H1 (cell line): Measurements from ENCODE around the gene PHLDB3. TPM values are rescaled to one million over a fixed set of nuclear protein-coding genes. Genes with fewer than 3 reads are reported as not detected.

Source experiments
- CTCF ChIA-PET: fragments of 300-600 bp; sonication (Branson Sonifier 250); formaldehyde crosslinking; loops from one replicate; lab custom pipeline; 2021; ENCODE audit not compliant: partially characterized antibody; lab: Charles Lee
- POLR2A ChIA-PET: fragments of 300-600 bp; sonication (Branson Sonifier 250); formaldehyde crosslinking; loops from one replicate; lab custom pipeline; 2021; ENCODE audit warnings: inconsistent platforms; ENCODE audit not compliant: partially characterized antibody; lab: Charles Lee
- DNase-seq, 2 experiments: peaks; one replicate each; pipeline versions ENCODE4 v3.0.0 to v3.0.0-alpha.2; 2010 to 2022; ENCODE audit warnings: low spot score in 2 of 2, low read depth in 1 of 2, mixed read lengths in 1 of 2
- FAIRE-seq: peaks from 2 replicates; lab custom pipeline; 2011; peaks lifted over from hg19 to GRCh38; lab: Jason Lieb, UNC
- H2AFZ ChIP-seq: 2 replicates; pipeline ENCODE4 v1.8.1; 2012; ENCODE audit warnings: low read length, inconsistent platforms
- H2AK5ac ChIP-seq: 2 replicates; pipeline ENCODE4 v1.6.1; 2013; ENCODE audit warnings: low read depth, low read length
- H2BK120ac ChIP-seq: replicated peaks from 2 replicates; pipeline ENCODE3; 2013; ENCODE audit warnings: low read depth, low read length, inconsistent platforms
- H2BK12ac ChIP-seq: 2 replicates; pipeline ENCODE4 v1.6.1; 2013; ENCODE audit warnings: low read depth, low read length
- H2BK15ac ChIP-seq: 2 replicates; pipeline ENCODE4 v1.6.1; 2013; ENCODE audit warnings: low read length
- H2BK20ac ChIP-seq: 2 replicates; pipeline ENCODE4 v1.6.1; 2013; ENCODE audit warnings: low read length
- H2BK5ac ChIP-seq: 2 replicates; pipeline ENCODE4 v1.6.1; 2013; ENCODE audit warnings: low read depth, low read length
- H3K14ac ChIP-seq: 2 replicates; pipeline ENCODE4 v1.6.1; 2013; ENCODE audit warnings: inconsistent platforms; ENCODE audit not compliant: insufficient read length
- H3K18ac ChIP-seq: 2 replicates; pipeline ENCODE4 v1.6.1; 2013; ENCODE audit warnings: low read length; ENCODE audit errors: extremely low read depth
- H3K23ac ChIP-seq: 2 replicates; pipeline ENCODE4 v1.6.1; 2013; ENCODE audit warnings: inconsistent platforms; ENCODE audit not compliant: insufficient read length
- H3K23me2 ChIP-seq: 2 replicates; pipeline ENCODE4 v1.6.1; 2013; ENCODE audit warnings: low read depth, low read length
- H3K27ac ChIP-seq: 2 replicates; pipeline ENCODE4 v1.6.1; 2011; ENCODE audit warnings: low read depth, low read length, inconsistent platforms
- H3K27me3 ChIP-seq, 4 experiments: replicated peaks in 1 of 4; 1 replicate in 1 of 4; 2 replicates in 3 of 4; pipeline versions ENCODE4 v1.6.1 to v1.8.1; 2011 to 2013; ENCODE audit warnings: low read length in 3 of 4, mild to moderate bottlenecking in 3 of 4, inconsistent platforms in 2 of 4, mixed read lengths in 2 of 4, moderate library complexity in 1 of 4; ENCODE audit not compliant: control insufficient read depth in 3 of 4, insufficient read depth in 3 of 4; ENCODE audit errors: extremely low read depth in 1 of 4
- H3K36me3 ChIP-seq, 4 experiments: 2 replicates each; pipeline versions ENCODE4 v1.6.1 to v1.8.1; 2011 to 2013; ENCODE audit warnings: mild to moderate bottlenecking in 4 of 4, low read length in 3 of 4, moderate library complexity in 2 of 4, control low read depth in 1 of 4, inconsistent platforms in 1 of 4; ENCODE audit not compliant: insufficient read depth in 4 of 4, control insufficient read depth in 2 of 4
- H3K4ac ChIP-seq: replicated peaks from 2 replicates; pipeline ENCODE3; 2013; ENCODE audit warnings: low read length, low read depth, mixed read lengths, inconsistent platforms; ENCODE audit not compliant: insufficient read length
- H3K4me1 ChIP-seq, 4 experiments: replicated peaks in 1 of 4; 1 replicate in 1 of 4; 2 replicates in 3 of 4; pipeline versions ENCODE4 v1.6.1 to v1.8.1; 2011 to 2013; ENCODE audit warnings: low read length in 3 of 4, inconsistent platforms in 2 of 4, mixed read lengths in 1 of 4; ENCODE audit not compliant: insufficient read depth in 4 of 4, control insufficient read depth in 3 of 4
- H3K4me2 ChIP-seq, 2 experiments: 2 replicates each; pipeline versions ENCODE4 v1.6.1 to v1.8.1; 2011 to 2013; ENCODE audit warnings: low read depth in 2 of 2, low read length in 2 of 2, control low read depth in 1 of 2, inconsistent platforms in 1 of 2, mild to moderate bottlenecking in 1 of 2; ENCODE audit not compliant: insufficient read depth in 1 of 2
- H3K4me3 ChIP-seq, 4 experiments: fragments of 200-600, 300-600 bp in 1 of 4; sonication (generic), shearing (Covaris generic), sonication (Bioruptor Twin) in 1 of 4; 2 replicates each; pipeline versions ENCODE4 v1.5.1 to v1.8.1; 2011 to 2016; ENCODE audit warnings: low read length in 4 of 4, low read depth in 3 of 4, control low read depth in 2 of 4, inconsistent platforms in 2 of 4, mild to moderate bottlenecking in 2 of 4, mixed read lengths in 1 of 4, moderate library complexity in 1 of 4; ENCODE audit not compliant: insufficient read depth in 2 of 4; ENCODE audit errors: extremely low read depth in 1 of 4
- H3K56ac ChIP-seq: replicated peaks from 2 replicates; pipeline ENCODE3; 2013; ENCODE audit warnings: low read depth, mild to moderate bottlenecking, mixed read lengths, low read length, inconsistent platforms; ENCODE audit not compliant: insufficient read length
- H3K79me1 ChIP-seq: 2 replicates; pipeline ENCODE4 v1.6.1; 2013; ENCODE audit warnings: low read depth, low read length, control low read depth
- H3K79me2 ChIP-seq, 2 experiments: 2 replicates each; pipeline versions ENCODE4 v1.6.1 to v1.8.1; 2012 to 2013; ENCODE audit warnings: low read length in 2 of 2, mild to moderate bottlenecking in 2 of 2, inconsistent platforms in 1 of 2; ENCODE audit not compliant: insufficient read depth in 2 of 2, control insufficient read depth in 1 of 2
- H3K9ac ChIP-seq, 4 experiments: replicated peaks in 1 of 4; 1 replicate in 1 of 4; 2 replicates in 3 of 4; pipeline versions ENCODE4 v1.6.1 to v1.8.1; 2011 to 2013; ENCODE audit warnings: low read depth in 3 of 4, low read length in 3 of 4, control low read depth in 2 of 4, mild to moderate bottlenecking in 2 of 4, moderate library complexity in 2 of 4, inconsistent platforms in 1 of 4; ENCODE audit errors: extremely low read depth in 1 of 4
- H3K9me3 ChIP-seq, 2 experiments: 2 replicates each; pipeline versions ENCODE4 v1.6.1 to v1.8.1; 2012 to 2013; ENCODE audit warnings: mild to moderate bottlenecking in 2 of 2, moderate library complexity in 2 of 2, control low read depth in 1 of 2, inconsistent platforms in 1 of 2, low read depth in 1 of 2, low read length in 1 of 2, mixed read lengths in 1 of 2; ENCODE audit not compliant: insufficient read depth in 2 of 2
- H4K20me1 ChIP-seq, 2 experiments: replicated peaks in 1 of 2; 2 replicates each; pipeline versions ENCODE3 to v1.8.1; 2011 to 2013; ENCODE audit warnings: inconsistent platforms in 2 of 2, low read length in 2 of 2, mild to moderate bottlenecking in 1 of 2; ENCODE audit not compliant: insufficient read depth in 2 of 2, control insufficient read depth in 1 of 2
- H4K5ac ChIP-seq: 2 replicates; pipeline ENCODE4 v1.6.1; 2013; ENCODE audit warnings: low read length, low read depth, mixed read lengths, inconsistent platforms; ENCODE audit not compliant: insufficient read length
- H4K8ac ChIP-seq: 2 replicates; pipeline ENCODE4 v1.8.0; 2013; ENCODE audit warnings: mild to moderate bottlenecking, moderate library complexity, low read length, inconsistent platforms; ENCODE audit not compliant: insufficient read depth; ENCODE audit errors: extremely low read depth
- H4K91ac ChIP-seq: replicated peaks from 2 replicates; pipeline ENCODE3; 2013; ENCODE audit warnings: low read length, mixed read lengths, inconsistent platforms; ENCODE audit not compliant: insufficient read length
- ASH2L ChIP-seq: fragments of 200-600, 300-600 bp; sonication (generic); IDR thresholded peaks from one replicate; pipeline ENCODE4 v1.7.1; 2017; ENCODE audit warnings: low read length
- CHD1 ChIP-seq: IDR thresholded peaks from 2 replicates; pipeline ENCODE4 v1.6.1; 2012; ENCODE audit warnings: low read depth, low read length, improper control_type of control experiment
- HDAC6 ChIP-seq: IDR thresholded peaks from one replicate; pipeline ENCODE4 v1.7.1; 2012; ENCODE audit warnings: low read depth, mild to moderate bottlenecking, inconsistent platforms, low read length, moderate library complexity
- MAFK ChIP-seq: IDR thresholded peaks from 2 replicates; pipeline ENCODE4 v1.6.1; 2012; ENCODE audit warnings: low read depth, mild to moderate bottlenecking, improper control_type of control experiment, low read length
- NANOG ChIP-seq: IDR thresholded peaks from 2 replicates; pipeline ENCODE4 v1.6.1; 2011; ENCODE audit warnings: low read length, low read depth, mild to moderate bottlenecking, inconsistent platforms; ENCODE audit not compliant: insufficient read depth, poor library complexity, severe bottlenecking
- PHF8 ChIP-seq: fragments of 200-600 bp; sonication (generic); conservative IDR thresholded peaks from 2 replicates; pipeline ENCODE4 v1.7.1; 2012; ENCODE audit warnings: low read depth, mild to moderate bottlenecking, inconsistent platforms, low read length, moderate library complexity
- POLR2AphosphoS5 ChIP-seq: IDR thresholded peaks from 2 replicates; pipeline ENCODE4 v1.6.1; 2011; ENCODE audit warnings: low read depth, low read length
- RAD21 ChIP-seq, 2 experiments: IDR thresholded peaks in 1 of 2; conservative IDR thresholded peaks in 1 of 2; 2 replicates each; pipeline ENCODE4 v1.6.1; 2011; ENCODE audit warnings: low read depth in 2 of 2, low read length in 2 of 2, improper control_type of control experiment in 1 of 2, inconsistent platforms in 1 of 2, mild to moderate bottlenecking in 1 of 2, moderate library complexity in 1 of 2
- SIX5 ChIP-seq: IDR thresholded peaks from 2 replicates; pipeline ENCODE4 v1.6.1; 2011; ENCODE audit warnings: mild to moderate bottlenecking, low read depth, low read length
- SP4 ChIP-seq: IDR thresholded peaks from 2 replicates; pipeline ENCODE4 v1.6.1; 2012; ENCODE audit warnings: low read length, inconsistent platforms
- SRF ChIP-seq: IDR thresholded peaks from 2 replicates; pipeline ENCODE4 v1.6.1; 2011; ENCODE audit warnings: mild to moderate bottlenecking, low read depth, low read length, moderate library complexity
- WGBS, 2 experiments: shearing (Covaris generic) in 1 of 2; methylation state at CpG; one replicate each; pipeline versions ENCODE4 v1.1.6 to v1.1.7; 2013 to 2015; ENCODE audit warnings: low lambda C conversion rate in 2 of 2, mixed read lengths in 2 of 2, inconsistent platforms in 1 of 2, low coverage in 1 of 2, missing lambda C conversion rate in 1 of 2; ENCODE audit not compliant: insufficient replicate concordance in 2 of 2, insufficient coverage in 1 of 2, insufficient read length in 1 of 2; ENCODE audit errors: extremely low coverage in 1 of 2, missing lambda C conversion rate in 1 of 2; 5-methylcytosine and 5-hydroxymethylcytosine counted together
- polyA plus RNA-seq, 7 experiments: library from polyadenylated mRNA; depleted of rRNA in 3 of 7; stranded (reverse) in 5 of 7; unstranded in 2 of 7; fragments of >200 nt in 5 of 7; fragments of 200-250 nt in 2 of 7; gene quantifications; 1 replicate in 5 of 7; 2 replicates in 1 of 7; 4 replicates in 1 of 7; pipeline versions ENCODE4 v1.2.1 to v1.2.3, GENCODE V29; 2011 to 2013; ENCODE audit warnings: missing spikeins in 2 of 7, mixed read lengths in 2 of 7
- total RNA-seq: library from RNA; stranded (reverse); fragmentation: NEBNext Ultra II Directional; extraction: Animal tissue kit (Norgen Biotek cat#: 25700); gene quantifications from 2 replicates; pipeline ENCODE4 v1.2.1, GENCODE V29; 2021

The PHLDB3 gene
- total and polyA plus RNA-seq, 2 of the 8 experiments (the other 6 are each of a cell fraction or from before 2014, with no cell fraction given), result 4.0 to 8.5 TPM

DNA sequence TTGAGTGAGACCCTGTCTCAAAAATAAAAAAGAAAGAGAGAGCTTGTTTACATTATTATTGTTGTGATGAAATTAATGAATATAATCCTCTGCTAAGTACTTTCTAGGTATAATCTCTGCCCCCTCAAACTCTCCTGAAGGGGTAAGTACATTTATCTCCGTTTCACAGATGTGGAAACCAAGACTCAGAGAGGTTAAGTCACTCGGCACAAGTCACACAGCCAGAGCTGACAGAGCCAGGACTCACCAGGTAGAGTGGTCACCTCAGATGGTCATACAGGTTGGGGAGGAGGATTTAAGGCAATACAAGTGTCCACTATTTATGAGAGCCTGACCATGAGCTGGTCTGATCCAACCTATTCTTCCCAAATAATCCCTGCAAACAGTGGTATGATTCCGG, 24.0 kb downstream of the PHLDB3 start:
- Histone ChIP-seq H2AFZ (no peak overlapping the region), H3K9me3 (no peaks in the 10 kb centered on the region), H4K20me1 (no peaks in the 10 kb centered on the region), H2AK5ac (no peak overlapping the region), H4K91ac (no peak overlapping the region), H3K4me3 (no peak overlapping the region), H2BK20ac (no peak overlapping the region), H3K4me2 (no peak overlapping the region)
- FAIRE-seq, result no peak
- no peak for TF ChIP-seq SRF
- no peak for TF ChIP-seq SP4
- no peak for TF ChIP-seq ASH2L
- TF ChIP-seq NANOG, result no peak
- no peak for TF ChIP-seq HDAC6
- no peak for TF ChIP-seq RAD21 (IDR thresholded peaks at IDR 0.05 in 1 of 2, conservative IDR thresholded peaks at IDR 0.05 in 1 of 2; ENCODE audit: low read depth in 2 of 2, low read length in 2 of 2)
- TF ChIP-seq POLR2AphosphoS5, result no peak
- no peak for TF ChIP-seq PHF8
- TF ChIP-seq CHD1, result no peak
- no peak for TF ChIP-seq SIX5
- no peak for TF ChIP-seq MAFK
- TF ChIP-seq, all 59 proteins: peak for 0
- H3K36me3 ChIP-seq, result no peaks in the 10 kb centered on the region
- no peak overlapping the region for H4K8ac ChIP-seq
- H3K79me1 ChIP-seq, result no peaks in the 10 kb centered on the region
- H3K4ac ChIP-seq, result no peak overlapping the region
- POLR2A ChIA-PET, result interaction anchor here (0.6 kb wide), 1 partner anchor 21 kb away, joined by 3 read pairs; no protein-coding TSS in a partner anchor
- H2BK5ac ChIP-seq, result no peak overlapping the region
- no peak for DNase-seq
- no peaks in the 10 kb centered on the region for H3K23me2 ChIP-seq
- no peak overlapping the region for H2BK120ac ChIP-seq
- H2BK12ac ChIP-seq, result no peak overlapping the region
- H3K18ac ChIP-seq, result no peak overlapping the region
- H3K4me1 ChIP-seq, result no peaks in the 10 kb centered on the region; a peak in 1 of 7 replicates
- H3K9ac ChIP-seq, result no peak overlapping the region
- H3K27me3 ChIP-seq, result no peaks in the 10 kb centered on the region
- H4K5ac ChIP-seq, result no peak overlapping the region
- no peak overlapping the region for H2BK15ac ChIP-seq
- WGBS, 2 experiments, result 88% methylated on average over 3 of the region's 3 CpGs; no CpG with 5 or more reads in 1 of the 2 experiments
- no peaks in the 10 kb centered on the region for H3K79me2 ChIP-seq
- no peak overlapping the region for H3K27ac ChIP-seq
- H3K23ac ChIP-seq, result no peak overlapping the region
- CTCF ChIA-PET, result interaction anchor here (0.5 to 1.6 kb wide), 4 partner anchors 15 to 607 kb away, joined by 3 to 9 read pairs (median 3); partner anchors contain the start of gene LYPD3
- H3K56ac ChIP-seq, result no peak overlapping the region
- H3K14ac ChIP-seq, result no peak overlapping the region
